Measurements from ENCODE around the gene HUNK. TPM values are rescaled to one million over a fixed set of nuclear protein-coding genes. Genes with fewer than 3 reads are reported as not detected.

Gene HUNK
- total RNA-seq, 1 experiment from 2014 or later: 7.0 TPM

GRCh38 chr21:31905503-31906451 lies 33.0 kb downstream of the HUNK start:
- no peak for DNase-seq (ENCODE audit: low spot score)
- Mint-ChIP-seq H3K36me3 (no peaks in the 10 kb centered on the region), H3K27ac (0 out of 2 replicates have a peak overlapping the region, but pooled peaks have one; percentile 1), H3K9me3 (no peaks in the 10 kb centered on the region; the same call in 1 of the 2 replicates), H3K4me1 (peaks cover 51% of the 10 kb centered on the region), H3K27me3 (ENCODE audit: low read depth) (no peaks in the 10 kb centered on the region), H3K4me3 (no peak overlapping the region)
- POLR2A ChIA-PET: no interaction called here
- TF ChIP-seq NR3C1 (CRISPR knock-in tag; conservative IDR thresholded peaks at IDR 0.05; ENCODE audit: low read depth): no peak
- CTCF ChIA-PET: interaction anchor here (1.0 to 1.5 kb wide), 2 partner anchors 28 to 31 kb away, joined by 3 read pairs; no protein-coding TSS in a partner anchor
- no peak for ATAC-seq

GRCh38 chr21:31908106-31909031 lies 35.5 kb downstream of the HUNK start:
- ATAC-seq (peak; percentile 91), DNase-seq (ENCODE audit: low spot score) (peak; percentile 70)
- CTCF ChIA-PET: interaction anchor here (0.6 to 0.7 kb wide), 2 partner anchors 14 to 42 kb away, joined by 3 read pairs; no protein-coding TSS in a partner anchor
- H3K27ac Mint-ChIP-seq: peak overlapping the region; percentile 87
- TF ChIP-seq NR1H2 (CRISPR knock-in tag; IDR thresholded peaks at IDR 0.05): no peak
- no peak for TF ChIP-seq ZSCAN18 (CRISPR knock-in tag; IDR thresholded peaks at IDR 0.05)
- TF ChIP-seq KAT7 (CRISPR knock-in tag; IDR thresholded peaks at IDR 0.05; ENCODE audit: borderline replicate concordance): no peak
- no peak for TF ChIP-seq IRF1 (CRISPR knock-in tag; IDR thresholded peaks at IDR 0.05)
- no peak for TF ChIP-seq ZNF138 (CRISPR knock-in tag; conservative IDR thresholded peaks at IDR 0.05)
- no peak for TF ChIP-seq ZNF532 (CRISPR knock-in tag; IDR thresholded peaks at IDR 0.05; ENCODE audit: borderline replicate concordance)
- no peak for TF ChIP-seq USF2 (CRISPR knock-in tag; IDR thresholded peaks at IDR 0.05)
- TF ChIP-seq MYBL2 (CRISPR knock-in tag; IDR thresholded peaks at IDR 0.05): no peak
- TF ChIP-seq NR2C2 (CRISPR knock-in tag; IDR thresholded peaks at IDR 0.05): no peak
- TF ChIP-seq IRF2 (CRISPR knock-in tag; IDR thresholded peaks at IDR 0.05; ENCODE audit: borderline replicate concordance, low read depth): no peak
- no peak for TF ChIP-seq OVOL2 (CRISPR knock-in tag; IDR thresholded peaks at IDR 0.05; ENCODE audit: borderline replicate concordance)
- TF ChIP-seq ESRRA (CRISPR knock-in tag; IDR thresholded peaks at IDR 0.05; ENCODE audit: borderline replicate concordance): no peak
- TF ChIP-seq TP53 (CRISPR knock-in tag; IDR thresholded peaks at IDR 0.05): no peak
- TF ChIP-seq ZNF317 (CRISPR knock-in tag; IDR thresholded peaks at IDR 0.05; ENCODE audit: borderline replicate concordance, low read depth): no peak
- no peak for TF ChIP-seq ZNF671 (CRISPR knock-in tag; IDR thresholded peaks at IDR 0.05)
- no peak for TF ChIP-seq CREM (CRISPR knock-in tag; IDR thresholded peaks at IDR 0.05)
- TF ChIP-seq JAZF1 (CRISPR knock-in tag; IDR thresholded peaks at IDR 0.05): no peak
- no peak for TF ChIP-seq ZNF263 (CRISPR knock-in tag; IDR thresholded peaks at IDR 0.05; ENCODE audit: low read depth)
- no peaks in the 10 kb centered on the region for H3K27me3 Mint-ChIP-seq (ENCODE audit: low read depth)
- peaks cover 72% of the 10 kb centered on the region for H3K4me1 Mint-ChIP-seq
- peak overlapping the region; percentile 40 for H3K4me3 Mint-ChIP-seq
- POLR2A ChIA-PET: no interaction called here
- H3K9me3 Mint-ChIP-seq: no peaks in the 10 kb centered on the region; the same call in 1 of the 2 replicates
- H3K36me3 Mint-ChIP-seq: no peaks in the 10 kb centered on the region
